Measurements from ENCODE around the gene CD8A.
"Not testable (repeated sequence)": the region's sequence is repeated elsewhere in the genome, so short reads cannot be mapped to it uniquely, and the experiment has no call there.

The CD8A gene

GRCh38 chr2:86790676-86791572, at the start of gene CD8A:
TSS of gene CD8A (minus strand) at chr2:86790913. CDS start at chr2:86790825, 88 bp downstream.
- no peak within 1 kb of the TSS for H3K27ac ChIP-seq
- TF ChIP-seq CTCF (conservative IDR thresholded peaks at IDR 0.05), result no peak

GRCh38 chr2:86839871-86840548, 49.3 kb upstream of the CD8A start:
- not testable (repeated sequence) for H3K27ac ChIP-seq

GRCh38 chr2:86839455-86839854, 48.7 kb upstream of the CD8A start:
- H3K27ac ChIP-seq, result not testable (repeated sequence)

- H3K27ac ChIP-seq, result not testable (repeated sequence)
Measured at GRCh38 chr2:86837714-86838113, 47.0 kb upstream of the CD8A start.

- not testable (repeated sequence) for H3K27ac ChIP-seq
Measured at GRCh38 chr2:86836915-86837695, 46.4 kb upstream of the CD8A start.

- H3K27ac ChIP-seq, result not testable (repeated sequence)
Measured at GRCh38 chr2:86835548-86835889, 44.8 kb upstream of the CD8A start.

- H3K27ac ChIP-seq, result no peak overlapping the region
- no peak for TF ChIP-seq CTCF (conservative IDR thresholded peaks at IDR 0.05)
Measured at GRCh38 chr2:86833315-86833714, 42.6 kb upstream of the CD8A start.

GRCh38 chr2:86832334-86833096, 41.8 kb upstream of the CD8A start:
- no peak overlapping the region for H3K27ac ChIP-seq
- TF ChIP-seq CTCF (conservative IDR thresholded peaks at IDR 0.05), result no peak

GRCh38 chr2:86831537-86831936, 40.8 kb upstream of the CD8A start:
- no peak for TF ChIP-seq CTCF (conservative IDR thresholded peaks at IDR 0.05)
- no peak overlapping the region for H3K27ac ChIP-seq
